GM21529 (cell line): Measurements from ENCODE around the gene KCNA1.

Experiments used
- ATAC-seq: cut with Tn5 transposase; IDR thresholded peaks from one replicate; pipeline ENCODE4 v1.9.1; 2021; ENCODE audit not compliant: unreplicated experiment

KCNA1 gene

GRCh38 chr12:4958697-4959375 lies 49.1 kb downstream of the KCNA1 start:
- no peak for ATAC-seq

GRCh38 chr12:4959381-4959780 lies 49.7 kb downstream of the KCNA1 start:
- ATAC-seq: no peak

- ATAC-seq: no peak
These were observed 50.3 kb downstream of the KCNA1 start for GRCh38 chr12:4960030-4960429.

GRCh38 chr12:4960547-4960946 lies 50.8 kb downstream of the KCNA1 start:
- ATAC-seq: no peak

GRCh38 chr12:4961311-4961710 lies 51.6 kb downstream of the KCNA1 start:
- no peak for ATAC-seq

GRCh38 chr12:4962539-4963486 lies 53.1 kb downstream of the KCNA1 start:
- no peak for ATAC-seq
